Panc1 (cell line): Measurements from ENCODE around the gene TRMT11. TPM values are rescaled to one million over a fixed set of nuclear protein-coding genes. Genes with fewer than 3 reads are reported as not detected.
"Not testable (repeated sequence)": the region's sequence is repeated elsewhere in the genome, so short reads cannot be mapped to it uniquely, and the experiment has no call there.

Source experiments
- ATAC-seq: fragments of 200-7000 bp; cut with Tn5 transposase; 2 replicates; pipeline ENCODE4 v1.9.1; 2020; ENCODE audit warnings: mild to moderate bottlenecking, moderate library complexity
- BruUV-seq: library from RNA; stranded (reverse); fragments of 400-500 nt; replicated peaks from 2 replicates; lab custom pipeline; 2021; lab: Mats Ljungman, UMichigan
- CTCF ChIA-PET: fragments of 300-600 bp; sonication (Branson Sonifier 250); formaldehyde crosslinking; loops from one replicate; lab custom pipeline; 2022; ENCODE audit warnings: antibody characterized with exemption; lab: Charles Lee
- POLR2A ChIA-PET: fragments of 300-600 bp; sonication (Branson Sonifier 250); formaldehyde crosslinking; loops from one replicate; lab custom pipeline; 2022; ENCODE audit warnings: antibody characterized with exemption; lab: Charles Lee
- DNase-seq: peaks from one replicate; pipeline ENCODE4 v3.0.0-alpha.2; 2010; ENCODE audit warnings: low read depth, low spot score
- H3K27ac ChIP-seq: 2 replicates; pipeline ENCODE4 v1.5.1; 2011; ENCODE audit warnings: mild to moderate bottlenecking, low read length, inconsistent platforms
- H3K27me3 ChIP-seq: fragments of 200-500 bp; sonication (Bioruptor generic); 2 replicates; pipeline ENCODE4 v1.6.0; 2014; ENCODE audit warnings: low read length, inconsistent platforms; ENCODE audit not compliant: control insufficient read depth, insufficient read depth
- H3K36me3 ChIP-seq: fragments of 200-500 bp; sonication (Bioruptor generic); 2 replicates; pipeline ENCODE4 v1.5.1; 2014; ENCODE audit warnings: inconsistent platforms, mild to moderate bottlenecking, low read length, moderate library complexity; ENCODE audit not compliant: control insufficient read depth, insufficient read depth
- H3K4me1 ChIP-seq: 2 replicates; pipeline ENCODE4 v1.5.1; 2011; ENCODE audit warnings: inconsistent platforms, mild to moderate bottlenecking, low read length, moderate library complexity; ENCODE audit not compliant: control insufficient read depth, insufficient read depth
- H3K4me3 ChIP-seq, 2 experiments: 2 replicates each; pipeline ENCODE4 v1.5.1; 2011 to 2012; ENCODE audit warnings: low read depth in 2 of 2, low read length in 2 of 2, mild to moderate bottlenecking in 2 of 2, inconsistent platforms in 1 of 2, moderate library complexity in 1 of 2
- H3K9me3 ChIP-seq: fragments of 200-500 bp; sonication (Bioruptor generic); 2 replicates; pipeline ENCODE4 v1.5.1; 2014; ENCODE audit warnings: low read depth, mild to moderate bottlenecking, inconsistent platforms, low read length, moderate library complexity; ENCODE audit not compliant: control insufficient read depth, insufficient read depth
- CTCF ChIP-seq: fragments of 450-650 bp; IDR thresholded peaks from 2 replicates; pipeline ENCODE4 v1.5.1; 2017; ENCODE audit warnings: mild to moderate bottlenecking
- POLR2AphosphoS5 ChIP-seq: IDR thresholded peaks from 2 replicates; pipeline ENCODE4 v1.6.1; 2012; ENCODE audit warnings: mild to moderate bottlenecking, low read depth, low read length, moderate library complexity
- REST ChIP-seq, 2 experiments: IDR thresholded peaks; 2 replicates each; pipeline ENCODE4 v1.6.1; 2011 to 2012; ENCODE audit warnings: low read depth in 2 of 2, control low read depth in 1 of 2, low read length in 1 of 2, mild to moderate bottlenecking in 1 of 2, moderate library complexity in 1 of 2; ENCODE audit not compliant: insufficient read depth in 1 of 2
- SIN3A ChIP-seq: IDR thresholded peaks from 2 replicates; pipeline ENCODE4 v1.6.1; 2012; ENCODE audit warnings: low read depth, mild to moderate bottlenecking, low read length, moderate library complexity, borderline replicate concordance; ENCODE audit not compliant: insufficient read depth
- TCF7L2 ChIP-seq: IDR thresholded peaks from 2 replicates; pipeline ENCODE4 v1.6.1; 2011; ENCODE audit warnings: mild to moderate bottlenecking, low read depth, low read length, inconsistent platforms
- in situ Hi-C: cut with HindIII; loops from 2 replicates; pipeline ENCODE4 v1.10.0; 2016; ENCODE audit warnings: low sequenced_read_pairs, low pct_unique_long_range_greater_than_20kb
- intact Hi-C: fragments of 100-400 bp; cut with micrococcal nuclease; formaldehyde crosslinking; loops from one replicate; pipeline ENCODE4 v1.10.0; 2022; ENCODE audit not compliant: unreplicated experiment
- total RNA-seq: library from RNA; stranded (reverse); gene quantifications from one replicate; pipeline ENCODE4 v1.2.1, GENCODE V29; 2021; ENCODE audit not compliant: unreplicated experiment

Gene TRMT11
- total RNA-seq, 1 experiment from 2014 or later = 34.3 TPM

GRCh38 chr6:126056355-126057004 lies 70.1 kb downstream of the TRMT11 start:
- H3K36me3 ChIP-seq = no peaks in the 10 kb centered on the region
- DNase-seq (no peak), ATAC-seq (no peak)
- ChIA-PET POLR2A (no interaction called here), CTCF (interaction anchor here (0.7 kb wide), 1 partner anchor 115 kb away, joined by 3 read pairs; no protein-coding TSS in a partner anchor)
- no peak overlapping the region for H3K4me3 ChIP-seq
- no peaks in the 10 kb centered on the region for H3K27me3 ChIP-seq
- H3K27ac ChIP-seq = no peak overlapping the region
- no peaks in the 10 kb centered on the region for H3K9me3 ChIP-seq
- in situ Hi-C loops = no loop called here
- no TSS peak for BruUV-seq
- TF ChIP-seq POLR2AphosphoS5 = no peak
- TF ChIP-seq SIN3A = no peak
- TF ChIP-seq TCF7L2 = no peak
- TF ChIP-seq CTCF = no peak
- no peak for TF ChIP-seq REST (IDR thresholded peaks at IDR 0.05; ENCODE audit: insufficient read depth in 1 of 2, low read depth in 2 of 2, low read length in 1 of 2)
- H3K4me1 ChIP-seq = 0 out of 2 replicates have a peak, but pooled peaks cover 3% of the 10 kb centered on the region
- intact Hi-C loops = no loop called here

GRCh38 chr6:126058085-126058484 lies 71.7 kb downstream of the TRMT11 start:
- H3K27me3 ChIP-seq, BruUV-seq, H3K9me3 ChIP-seq, POLR2A ChIA-PET, ATAC-seq, CTCF ChIA-PET, H3K36me3 ChIP-seq, H3K27ac ChIP-seq, intact Hi-C loops, H3K4me3 ChIP-seq, H3K4me1 ChIP-seq, DNase-seq, in situ Hi-C loops: not testable (repeated sequence)

GRCh38 chr6:126060400-126060799 lies 74.1 kb downstream of the TRMT11 start:
- ATAC-seq = no peak
- Histone ChIP-seq H3K36me3 (no peaks in the 10 kb centered on the region), H3K4me3 (no peak overlapping the region), H3K4me1 (no peaks in the 10 kb centered on the region), H3K9me3 (no peaks in the 10 kb centered on the region), H3K27ac (no peak overlapping the region), H3K27me3 (no peaks in the 10 kb centered on the region)
- POLR2A ChIA-PET = interaction anchor here (0.6 kb wide), 1 partner anchor 26 kb away, joined by 15 read pairs; no protein-coding TSS in a partner anchor
- in situ Hi-C loops = no loop called here
- DNase-seq = no peak
- TF ChIP-seq POLR2AphosphoS5 = no peak
- no peak for TF ChIP-seq CTCF
- no peak for TF ChIP-seq SIN3A
- TF ChIP-seq REST (IDR thresholded peaks at IDR 0.05; ENCODE audit: insufficient read depth in 1 of 2, low read depth in 2 of 2, low read length in 1 of 2) = no peak
- no peak for TF ChIP-seq TCF7L2
- intact Hi-C loops = no loop called here
- no TSS peak for BruUV-seq
- CTCF ChIA-PET = no interaction called here
